ENCODE data around the gene GCAT.

- no peak for TF ChIP-seq CTCF (IDR thresholded peaks at IDR 0.05)
- TF ChIP-seq POLR2A (IDR thresholded peaks at IDR 0.05) = no peak
- no peak for TF ChIP-seq POLR2AphosphoS5 (IDR thresholded peaks at IDR 0.05)
- TF ChIP-seq EP300 (IDR thresholded peaks at IDR 0.05) = no peak
These were observed 4.1 kb downstream of the GCAT start for GRCh38 chr22:37811867-37812266.
